Stomach (tissue), 4 donors: ENCODE data around the gene NCKAP1.

Source experiments
- POLR2A ChIP-seq, 4 donors: fragments of 450-650 bp; IDR thresholded peaks; one replicate each; pipeline ENCODE4 v1.6.1; 2016; ENCODE audit warnings: antibody characterized with exemption in 4 of 4, control low read depth in 2 of 4, mild to moderate bottlenecking in 1 of 4, moderate library complexity in 1 of 4
- POLR2AphosphoS5 ChIP-seq, 3 donors: sonication (generic); formaldehyde crosslinking; IDR thresholded peaks; one replicate each; pipeline ENCODE4 v1.6.1; 2016; ENCODE audit warnings: antibody characterized with exemption in 3 of 3
- TF ChIP-seq, protein P1 (sequence below), 7 experiments: fragments of 450-650 bp in 4 of 7; fragments of 200-600 bp in 3 of 7; sonication (generic) in 3 of 7; IDR thresholded peaks; one replicate each; pipeline ENCODE4 v1.5.1; 2016 to 2019; ENCODE audit warnings: antibody characterized with exemption in 7 of 7, control low read depth in 2 of 7, mild to moderate bottlenecking in 1 of 7

DNA sequence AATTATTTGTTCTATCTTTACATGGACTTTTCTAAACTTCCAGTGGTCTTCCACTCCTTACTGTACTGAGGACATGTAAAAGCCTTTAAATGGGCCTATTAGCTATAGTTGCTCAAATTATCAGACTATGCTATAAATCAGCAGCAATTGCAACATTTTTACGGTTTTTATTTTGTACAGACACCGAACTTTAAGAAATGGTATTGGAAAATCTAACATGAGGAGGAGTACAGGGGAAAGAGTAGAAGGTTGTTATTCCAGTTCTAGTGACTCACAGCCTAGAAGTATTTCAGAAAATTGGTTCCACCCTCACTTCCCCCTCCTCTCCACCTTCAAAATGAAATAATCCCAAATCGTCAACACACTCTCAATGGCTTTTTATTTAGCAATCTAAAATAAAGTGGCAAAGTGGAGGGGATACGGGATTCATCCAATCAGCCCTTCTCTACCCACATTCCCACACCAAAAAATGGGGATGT lies 1.1 kb downstream of the NCKAP1 start:
- no peak for TF ChIP-seq POLR2A (IDR thresholded peaks at IDR 0.05)
- no peak for TF ChIP-seq POLR2AphosphoS5 (IDR thresholded peaks at IDR 0.05)
- TF ChIP-seq, protein P1, sequence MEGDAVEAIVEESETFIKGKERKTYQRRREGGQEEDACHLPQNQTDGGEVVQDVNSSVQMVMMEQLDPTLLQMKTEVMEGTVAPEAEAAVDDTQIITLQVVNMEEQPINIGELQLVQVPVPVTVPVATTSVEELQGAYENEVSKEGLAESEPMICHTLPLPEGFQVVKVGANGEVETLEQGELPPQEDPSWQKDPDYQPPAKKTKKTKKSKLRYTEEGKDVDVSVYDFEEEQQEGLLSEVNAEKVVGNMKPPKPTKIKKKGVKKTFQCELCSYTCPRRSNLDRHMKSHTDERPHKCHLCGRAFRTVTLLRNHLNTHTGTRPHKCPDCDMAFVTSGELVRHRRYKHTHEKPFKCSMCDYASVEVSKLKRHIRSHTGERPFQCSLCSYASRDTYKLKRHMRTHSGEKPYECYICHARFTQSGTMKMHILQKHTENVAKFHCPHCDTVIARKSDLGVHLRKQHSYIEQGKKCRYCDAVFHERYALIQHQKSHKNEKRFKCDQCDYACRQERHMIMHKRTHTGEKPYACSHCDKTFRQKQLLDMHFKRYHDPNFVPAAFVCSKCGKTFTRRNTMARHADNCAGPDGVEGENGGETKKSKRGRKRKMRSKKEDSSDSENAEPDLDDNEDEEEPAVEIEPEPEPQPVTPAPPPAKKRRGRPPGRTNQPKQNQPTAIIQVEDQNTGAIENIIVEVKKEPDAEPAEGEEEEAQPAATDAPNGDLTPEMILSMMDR (IDR thresholded peaks at IDR 0.05): no peak
